LNCaP clone FGC (cell line): ENCODE measurements around the gene SEMA4D.

Experiments
- DNase-seq: peaks from one replicate; pipeline ENCODE4 v3.0.0-alpha.2; 2011; ENCODE audit warnings: low read depth
- H3K4me3 ChIP-seq: 2 replicates; pipeline ENCODE4 v1.5.1; 2011; ENCODE audit warnings: mild to moderate bottlenecking, low read depth, low read length, control low read depth
- CTCF ChIP-seq: IDR thresholded peaks from 2 replicates; pipeline ENCODE4 v1.5.1; 2012; ENCODE audit warnings: mild to moderate bottlenecking; ENCODE audit not compliant: control insufficient read depth, insufficient read depth; ENCODE audit errors: extremely low read depth

Gene SEMA4D

GRCh38 chr9:89368978-89369377 lies 128.9 kb downstream of the SEMA4D start:
- no peak for TF ChIP-seq CTCF
- DNase-seq, result no peak
- no peak overlapping the region for H3K4me3 ChIP-seq

DNA sequence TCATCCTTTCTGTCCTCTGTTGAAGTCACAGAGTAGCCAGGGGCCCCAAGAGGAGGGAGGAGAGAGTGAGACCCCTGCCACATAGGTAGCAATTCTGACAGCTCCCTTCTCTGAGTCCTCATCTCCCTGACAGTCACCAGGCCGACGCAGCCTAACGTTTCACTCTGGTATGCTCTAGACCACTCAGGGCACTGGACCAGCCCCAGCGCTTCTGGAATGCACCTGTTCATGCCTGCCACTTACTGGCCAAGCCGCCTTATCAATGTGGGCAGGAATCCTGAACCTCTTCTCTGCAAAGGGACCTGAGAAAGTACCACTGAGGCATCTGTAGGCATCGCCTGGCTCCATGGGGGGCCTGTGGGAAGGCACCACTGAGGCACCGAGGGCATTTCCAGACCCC lies 129.4 kb downstream of the SEMA4D start:
- no peak for DNase-seq

GRCh38 chr9:89367726-89368437 lies 130.0 kb downstream of the SEMA4D start:
- no peak for DNase-seq
- H3K4me3 ChIP-seq, result no peak overlapping the region
- no peak for TF ChIP-seq CTCF

More for the DNA sequence above, 129.4 kb downstream of the SEMA4D start:
- TF ChIP-seq CTCF, result no peak
- no peak overlapping the region for H3K4me3 ChIP-seq

DNA sequence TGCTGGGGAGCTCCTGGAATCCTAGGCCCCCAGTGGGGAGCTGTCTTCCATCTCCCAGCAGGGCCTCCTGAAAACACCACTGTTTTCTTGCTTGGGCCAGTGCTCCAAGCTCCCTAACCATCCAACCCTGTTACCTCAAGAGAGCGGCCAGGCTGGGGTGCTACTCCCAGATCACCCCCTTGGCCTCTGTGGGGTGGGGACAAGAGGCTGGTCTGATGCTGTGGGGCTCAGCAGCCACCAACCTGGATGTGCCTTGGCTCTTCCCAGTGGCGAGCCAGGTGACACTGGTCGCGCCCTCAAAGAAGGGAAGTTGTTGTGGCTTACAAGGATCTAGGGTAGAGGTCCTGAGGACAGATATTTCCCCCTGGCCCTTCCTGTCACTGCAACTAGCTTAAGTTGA lies 130.6 kb downstream of the SEMA4D start:
- H3K4me3 ChIP-seq, result no peak overlapping the region
- no peak for DNase-seq
- no peak for TF ChIP-seq CTCF

- no peak for DNase-seq
- H3K4me3 ChIP-seq, result no peak overlapping the region
- TF ChIP-seq CTCF, result no peak
These were observed 131.2 kb downstream of the SEMA4D start for GRCh38 chr9:89366711-89367110.

- H3K4me3 ChIP-seq, result no peak overlapping the region
- no peak for TF ChIP-seq CTCF
These were observed 132.4 kb downstream of the SEMA4D start for GRCh38 chr9:89365532-89365912.

More at GRCh38 chr9:89365532-89365912, 132.4 kb downstream of the SEMA4D start:
- DNase-seq, result no peak
